HepG2 (cell line): ENCODE measurements around the gene SSH3. TPM values are rescaled to one million over a fixed set of nuclear protein-coding genes. Genes with fewer than 3 reads are reported as not detected.

Experiments used
- E2F1 ChIP-seq: sonication (generic); formaldehyde crosslinking; IDR thresholded peaks from 2 replicates; pipeline ENCODE4 v1.5.0; 2020; ENCODE audit warnings: missing genetic modification reagents
- E2F2 ChIP-seq: sonication (generic); formaldehyde crosslinking; IDR thresholded peaks from 2 replicates; pipeline ENCODE4 v1.4.0; 2020; ENCODE audit warnings: missing genetic modification reagents, borderline replicate concordance
- E2F5 ChIP-seq: sonication (generic); formaldehyde crosslinking; conservative IDR thresholded peaks from 2 replicates; pipeline ENCODE4 v1.4.0; 2020; ENCODE audit warnings: missing genetic modification reagents
- ETV6 ChIP-seq: sonication (generic); formaldehyde crosslinking; conservative IDR thresholded peaks from 2 replicates; pipeline ENCODE4 v1.4.0; 2020; ENCODE audit warnings: missing genetic modification reagents
- HINFP ChIP-seq: sonication (generic); formaldehyde crosslinking; IDR thresholded peaks from 2 replicates; pipeline ENCODE4 v1.4.0; 2020; ENCODE audit warnings: low read depth, mild to moderate bottlenecking, missing genetic modification reagents
- HMGA1 ChIP-seq: sonication (generic); formaldehyde crosslinking; conservative IDR thresholded peaks from 2 replicates; pipeline ENCODE4 v1.4.0; 2020; ENCODE audit warnings: missing genetic modification reagents
- HNRNPL ChIP-seq: fragments of 200-400 bp; formaldehyde crosslinking; IDR thresholded peaks from 2 replicates; pipeline ENCODE4 v1.6.1; 2017; ENCODE audit warnings: mild to moderate bottlenecking, low read depth, low read length
- KLF12 ChIP-seq: sonication (generic); formaldehyde crosslinking; IDR thresholded peaks from 2 replicates; pipeline ENCODE4 v1.4.0; 2020; ENCODE audit warnings: missing genetic modification reagents, borderline replicate concordance
- KLF15 ChIP-seq: sonication (generic); formaldehyde crosslinking; IDR thresholded peaks from 2 replicates; pipeline ENCODE4 v1.8.1; 2023; ENCODE audit warnings: borderline replicate concordance, mild to moderate bottlenecking, inconsistent platforms, missing genetic modification reagents, mixed read lengths
- NFE2 ChIP-seq: sonication (generic); formaldehyde crosslinking; IDR thresholded peaks from 2 replicates; pipeline ENCODE4 v1.4.0; 2020; ENCODE audit warnings: missing genetic modification reagents
- RERE ChIP-seq: IDR thresholded peaks from 2 replicates; pipeline ENCODE4 v1.6.1; 2016; ENCODE audit warnings: low read depth, missing genetic modification reagents, missing compliant biosample characterization
- RFXANK ChIP-seq: IDR thresholded peaks from 2 replicates; pipeline ENCODE4 v1.6.1; 2016
- SNRNP70 ChIP-seq: fragments of 200-400 bp; formaldehyde crosslinking; IDR thresholded peaks from 2 replicates; pipeline ENCODE4 v1.6.1; 2017; ENCODE audit warnings: mild to moderate bottlenecking, low read depth, low read length, moderate library complexity
- TEAD2 ChIP-seq: sonication (generic); formaldehyde crosslinking; IDR thresholded peaks from 2 replicates; pipeline ENCODE4 v1.9.0; 2021; ENCODE audit warnings: missing genetic modification reagents
- ZEB1 ChIP-seq: IDR thresholded peaks from 2 replicates; pipeline ENCODE4 v1.6.1; 2012; ENCODE audit warnings: mild to moderate bottlenecking, low read depth, inconsistent platforms; ENCODE audit not compliant: insufficient replicate concordance
- ZNF143 ChIP-seq: sonication (generic); formaldehyde crosslinking; IDR thresholded peaks from 2 replicates; pipeline ENCODE4 v1.4.0; 2020; ENCODE audit warnings: missing genetic modification reagents
- ZNF468 ChIP-seq: sonication (generic); formaldehyde crosslinking; IDR thresholded peaks from 2 replicates; pipeline ENCODE4 v1.8.0; 2022; ENCODE audit warnings: mild to moderate bottlenecking, moderate library complexity, missing genetic modification reagents
- ZNF740 ChIP-seq: sonication (generic); formaldehyde crosslinking; IDR thresholded peaks from 2 replicates; pipeline ENCODE4 v1.4.0; 2020; ENCODE audit warnings: missing genetic modification reagents
- ZSCAN12 ChIP-seq: sonication (generic); formaldehyde crosslinking; IDR thresholded peaks from 2 replicates; pipeline ENCODE4 v1.9.0; 2021; ENCODE audit warnings: mild to moderate bottlenecking, missing genetic modification reagents
- polyA plus RNA-seq, 8 experiments: library from polyadenylated mRNA; depleted of rRNA in 3 of 8; stranded (reverse) in 7 of 8; unstranded in 1 of 8; fragments of >200 nt; fragmentation: Illumina TruSeq in 4 of 8; extraction: Trizol in 4 of 8; gene quantifications; 2 replicates each; pipeline versions ENCODE4 v1.2.1 to v1.2.3, GENCODE V29; 2011 to 2016; ENCODE audit warnings: low read depth in 4 of 8, missing spikeins in 1 of 8, mixed read lengths in 1 of 8; ENCODE audit not compliant: insufficient read depth in 1 of 8
- total RNA-seq, 5 experiments: library from RNA; depleted of rRNA; stranded (reverse); fragments of >200 nt; fragmentation: Illumina TruSeq; extraction: Trizol; gene quantifications; 2 replicates each; pipeline ENCODE4 v1.2.3, GENCODE V29; 2016; ENCODE audit warnings: low read depth in 1 of 5

Gene SSH3
- total and polyA plus RNA-seq, 2 of the 13 experiments (the other 11 are each of a cell fraction or from before 2014, with no cell fraction given), result 12.4 to 18.8 TPM

GRCh38 chr11:67317205-67317887 lies 14.0 kb downstream of the SSH3 start (continued):
- TF ChIP-seq RERE (no peak), ZNF740 (no peak), ZNF468 (CRISPR knock-in tag) (no peak), ZNF143 (CRISPR knock-in tag) (peak; percentile 99), TEAD2 (CRISPR knock-in tag) (no peak), NFE2 (CRISPR knock-in tag) (no peak), ZEB1 (no peak), ETV6 (CRISPR knock-in tag) (0 out of 2 replicates have a peak, but pooled peaks have one; percentile 57), E2F5 (CRISPR knock-in tag) (0 out of 2 replicates have a peak, but pooled peaks have one; percentile 26), SNRNP70 (no peak), KLF12 (CRISPR knock-in tag) (0 out of 2 replicates have a peak, but pooled peaks have one; percentile 26), E2F2 (CRISPR knock-in tag) (peak; percentile 63; the same call in 1 of the 2 replicates), HMGA1 (CRISPR knock-in tag) (no peak), HINFP (CRISPR knock-in tag) (no peak), KLF15 (no peak), RFXANK (CRISPR knock-in tag) (no peak; the same call in 1 of the 2 replicates), HNRNPL (0 out of 2 replicates have a peak, but pooled peaks have one; percentile 21), E2F1 (CRISPR knock-in tag) (no peak; the same call in 1 of the 2 replicates), ZSCAN12 (CRISPR knock-in tag) (0 out of 2 replicates have a peak, but pooled peaks have one; percentile 23)
